GM12874 (cell line): ENCODE data around the gene RAPGEF5.

ENCODE experiments used
- TF ChIP-seq, protein P1 (sequence below): IDR thresholded peaks from 2 replicates; pipeline ENCODE4 v1.5.1; 2011; ENCODE audit warnings: low read depth, mild to moderate bottlenecking, control low read depth, low read length, moderate library complexity; ENCODE audit not compliant: insufficient read depth

The RAPGEF5 gene

DNA sequence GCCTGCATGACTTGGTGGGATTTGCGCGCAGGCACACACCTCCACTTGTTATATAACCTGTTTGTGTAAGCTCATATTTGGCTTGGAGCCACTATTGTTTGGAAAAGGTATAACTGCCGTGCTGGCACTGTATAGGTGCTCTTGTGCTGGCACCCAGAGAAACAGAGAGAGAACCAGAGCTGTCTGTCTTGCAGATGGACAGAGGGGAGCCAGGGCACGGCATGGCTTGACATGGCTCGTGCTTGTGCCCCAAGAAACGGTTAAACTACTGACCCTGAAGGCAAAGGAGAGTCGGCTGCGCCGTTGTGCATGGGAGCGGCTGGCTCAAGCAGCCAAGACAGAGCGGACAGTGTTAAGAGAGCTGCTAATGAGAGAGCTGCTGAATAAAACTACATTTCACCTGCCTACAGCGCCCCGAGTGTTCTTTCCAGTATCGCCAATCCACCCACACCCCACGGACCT, 23.2 kb downstream of the RAPGEF5 start:
- TF ChIP-seq, protein P1, sequence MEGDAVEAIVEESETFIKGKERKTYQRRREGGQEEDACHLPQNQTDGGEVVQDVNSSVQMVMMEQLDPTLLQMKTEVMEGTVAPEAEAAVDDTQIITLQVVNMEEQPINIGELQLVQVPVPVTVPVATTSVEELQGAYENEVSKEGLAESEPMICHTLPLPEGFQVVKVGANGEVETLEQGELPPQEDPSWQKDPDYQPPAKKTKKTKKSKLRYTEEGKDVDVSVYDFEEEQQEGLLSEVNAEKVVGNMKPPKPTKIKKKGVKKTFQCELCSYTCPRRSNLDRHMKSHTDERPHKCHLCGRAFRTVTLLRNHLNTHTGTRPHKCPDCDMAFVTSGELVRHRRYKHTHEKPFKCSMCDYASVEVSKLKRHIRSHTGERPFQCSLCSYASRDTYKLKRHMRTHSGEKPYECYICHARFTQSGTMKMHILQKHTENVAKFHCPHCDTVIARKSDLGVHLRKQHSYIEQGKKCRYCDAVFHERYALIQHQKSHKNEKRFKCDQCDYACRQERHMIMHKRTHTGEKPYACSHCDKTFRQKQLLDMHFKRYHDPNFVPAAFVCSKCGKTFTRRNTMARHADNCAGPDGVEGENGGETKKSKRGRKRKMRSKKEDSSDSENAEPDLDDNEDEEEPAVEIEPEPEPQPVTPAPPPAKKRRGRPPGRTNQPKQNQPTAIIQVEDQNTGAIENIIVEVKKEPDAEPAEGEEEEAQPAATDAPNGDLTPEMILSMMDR = no peak

DNA sequence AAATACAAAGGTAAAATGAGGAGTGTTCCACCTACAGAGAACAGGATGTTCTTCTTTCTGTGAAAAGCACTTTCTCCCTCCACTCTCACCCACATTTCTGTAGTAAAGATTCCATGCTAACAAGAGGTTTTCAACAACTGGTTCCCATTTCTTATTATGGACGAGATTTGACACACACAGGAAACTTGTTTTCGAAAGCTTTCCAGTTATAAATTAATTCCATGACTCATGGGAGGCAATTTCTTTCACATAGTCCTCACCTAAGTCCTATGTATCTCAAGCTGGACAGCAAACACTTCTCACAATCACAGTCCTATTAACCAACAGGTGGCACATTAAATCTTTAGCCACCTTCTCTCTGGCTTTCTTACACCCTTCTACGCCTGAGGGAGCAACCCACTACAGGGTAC, 24.5 kb downstream of the RAPGEF5 start:
- TF ChIP-seq, protein P1 = no peak

DNA sequence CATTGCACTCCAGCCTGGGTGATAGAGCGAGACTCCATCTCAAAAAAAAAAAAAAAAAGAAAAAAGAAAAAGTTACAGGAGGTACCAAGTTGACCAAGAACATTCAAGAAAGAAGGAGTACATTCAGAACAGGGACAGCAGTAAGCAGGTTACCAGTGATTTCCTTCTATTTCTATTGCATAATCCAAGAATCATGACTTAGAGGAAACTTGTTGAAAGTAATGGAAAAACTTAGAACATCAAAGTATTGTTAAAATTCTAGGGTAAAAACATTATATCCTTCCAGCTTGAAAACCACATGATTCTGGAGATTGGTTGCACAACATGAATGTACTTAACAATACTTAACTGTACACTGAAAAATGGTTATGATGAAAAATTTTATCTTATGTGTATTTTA, 25.2 kb downstream of the RAPGEF5 start:
- TF ChIP-seq, protein P1 = no peak

DNA sequence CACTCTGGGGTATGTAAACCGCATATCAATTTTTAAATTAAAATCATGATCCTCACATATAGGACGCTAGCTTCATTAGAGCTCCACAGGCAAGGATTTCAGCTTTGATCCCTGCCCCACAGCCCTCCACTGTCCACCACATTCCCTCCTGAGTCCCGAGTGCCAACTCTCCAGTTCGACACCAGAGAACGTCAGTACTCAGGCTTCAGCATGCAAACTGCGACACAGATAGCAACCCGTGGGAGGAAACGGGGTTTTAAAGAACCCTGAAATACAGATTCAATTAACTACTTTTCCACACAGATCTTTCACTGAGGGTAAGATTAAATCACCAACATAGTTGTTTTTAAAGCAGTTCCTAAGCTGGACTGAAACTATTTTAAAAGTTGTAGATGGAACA, 26.1 kb downstream of the RAPGEF5 start:
- TF ChIP-seq, protein P1 = no peak

DNA sequence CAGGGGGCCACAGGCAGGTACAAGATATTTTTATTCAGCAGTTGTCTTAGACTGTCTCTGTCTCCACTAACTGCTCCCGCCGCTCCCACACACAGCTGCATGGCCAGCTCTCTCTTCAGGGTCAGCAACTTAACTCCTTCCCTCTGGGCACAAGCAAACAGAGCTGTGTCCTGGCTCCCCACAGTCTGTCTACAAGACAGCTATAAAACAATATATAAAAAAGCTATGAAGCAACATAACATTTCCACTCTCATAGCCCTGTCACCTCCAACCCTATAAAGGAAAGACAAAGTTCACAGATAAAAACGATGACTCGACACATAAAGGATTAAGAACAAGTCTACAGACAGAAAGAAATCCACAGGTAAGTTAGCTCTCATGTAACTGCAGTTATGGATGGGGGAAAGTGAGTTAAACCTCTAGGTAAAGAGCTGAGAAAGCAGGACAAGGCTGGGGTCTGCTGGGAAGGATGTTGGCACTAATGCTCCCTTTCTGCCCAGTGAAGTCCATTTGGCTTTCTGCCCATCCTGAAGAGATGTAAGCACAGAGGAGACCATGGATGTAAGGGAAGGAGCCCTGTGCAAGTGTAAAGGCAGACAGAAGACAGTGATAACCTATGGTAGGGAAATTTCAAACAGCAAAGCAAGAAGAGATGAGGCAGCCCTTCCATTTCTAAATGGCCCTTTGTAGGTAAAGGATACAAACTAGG, 27.0 kb downstream of the RAPGEF5 start:
- TF ChIP-seq, protein P1 = no peak

DNA sequence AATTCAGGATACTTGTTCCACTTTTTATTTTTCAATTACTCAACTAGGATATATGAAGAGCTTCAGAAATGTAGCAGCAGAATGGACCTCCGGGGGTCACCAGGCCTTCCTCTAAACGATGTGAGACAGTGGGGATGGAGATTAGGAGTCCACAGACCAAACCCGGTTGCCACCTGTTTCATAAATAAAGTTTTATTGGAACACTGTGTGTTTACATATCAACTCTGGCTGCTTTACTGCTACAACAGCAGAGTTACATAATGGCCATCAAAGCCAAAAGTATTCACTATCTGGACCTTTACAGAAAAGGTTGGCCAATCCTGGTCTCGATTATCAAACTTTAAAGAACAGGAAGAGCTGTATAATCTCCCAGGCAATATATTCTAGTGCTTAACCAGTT, 30.8 kb downstream of the RAPGEF5 start:
- TF ChIP-seq, protein P1 = no peak

DNA sequence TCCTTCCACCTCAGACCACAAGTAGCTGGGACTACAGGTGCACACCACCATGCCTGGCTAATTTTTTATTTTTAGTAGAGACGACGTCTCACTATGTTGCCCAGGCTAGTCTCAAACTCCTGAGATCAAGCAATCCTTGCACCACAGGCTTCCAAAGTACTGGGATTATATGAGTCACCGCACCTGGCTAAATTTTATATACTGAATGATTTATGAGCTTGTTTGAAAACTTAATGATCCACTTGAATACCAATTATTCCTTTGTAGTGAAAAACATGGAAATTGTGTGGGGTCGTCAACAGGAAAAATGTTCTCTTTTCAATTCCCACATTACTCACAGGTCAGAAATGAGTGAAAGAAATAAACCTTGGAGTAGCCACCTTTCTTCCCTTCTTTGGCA, 31.3 kb downstream of the RAPGEF5 start:
- TF ChIP-seq, protein P1 = no peak
